Mesothelial cell of epicardium (in vitro differentiated cells): ENCODE measurements around the gene INO80E. TPM values are rescaled to one million over a fixed set of nuclear protein-coding genes. Genes with fewer than 3 reads are reported as not detected.
A peak's percentile ranks its signal among the peaks of the same experiment; 100 is the strongest.

Experiments
- DNase-seq, 2 experiments: peaks; one replicate each; pipeline ENCODE4 v3.0.0; 2021; ENCODE audit warnings: low spot score in 2 of 2; ENCODE audit not compliant: unreplicated experiment in 2 of 2
- H3K27ac Mint-ChIP-seq: 2 replicates; pipeline ENCODE4 v1.8.0; 2021; ENCODE audit warnings: mixed read lengths
- H3K27me3 Mint-ChIP-seq: 2 replicates; pipeline ENCODE4 v1.8.0; 2021; ENCODE audit warnings: low read depth, mixed read lengths
- H3K36me3 Mint-ChIP-seq: 2 replicates; pipeline ENCODE4 v1.8.0; 2021; ENCODE audit warnings: mixed read lengths
- H3K4me1 Mint-ChIP-seq: 2 replicates; pipeline ENCODE4 v1.8.0; 2021; ENCODE audit warnings: mixed read lengths
- H3K4me3 Mint-ChIP-seq: 2 replicates; pipeline ENCODE4 v1.8.0; 2021; ENCODE audit warnings: mild to moderate bottlenecking, moderate library complexity, mixed read lengths
- H3K9me3 Mint-ChIP-seq: 2 replicates; pipeline ENCODE4 v1.8.0; 2021; ENCODE audit warnings: mixed read lengths
- total RNA-seq: library from RNA; stranded (reverse); gene quantifications from 3 replicates; pipeline ENCODE4 v1.2.1, GENCODE V29; 2021
- TF ChIP-seq, protein P1 (sequence below): fragments of 200-600 bp; sonication (generic); IDR thresholded peaks from one replicate; pipeline ENCODE4 v1.5.0; 2021; ENCODE audit warnings: antibody characterized with exemption; ENCODE audit not compliant: unreplicated experiment

The INO80E gene
- total RNA-seq, 1 donor from 2014 or later: 62.9 TPM

DNA sequence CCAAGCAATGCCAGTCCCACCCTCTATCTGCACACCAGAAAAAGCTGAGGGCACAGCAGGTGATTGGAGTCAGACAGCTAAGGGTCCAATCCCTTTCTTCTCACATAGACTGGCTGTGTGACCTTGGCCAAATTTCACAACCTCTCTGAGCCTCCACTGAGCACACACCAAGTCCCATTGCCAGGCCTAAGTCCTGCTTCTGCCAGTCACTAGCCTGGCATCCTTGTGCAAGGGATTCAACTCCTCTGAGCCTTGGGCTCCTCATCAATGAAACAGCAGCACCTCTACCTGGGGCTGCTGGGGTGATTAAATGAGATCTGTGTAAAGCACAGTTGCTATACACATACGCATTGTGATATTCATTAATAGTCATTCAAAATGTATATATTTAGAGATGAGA is 50.5 kb downstream of the INO80E start:
- Mint-ChIP-seq H3K27ac (no peak overlapping the region), H3K36me3 (no peaks in the 10 kb centered on the region), H3K4me1 (no peaks in the 10 kb centered on the region), H3K4me3 (no peak overlapping the region), H3K9me3 (no peaks in the 10 kb centered on the region), H3K27me3 (peaks cover 4% of the 10 kb centered on the region)
- DNase-seq: no peak
- TF ChIP-seq, protein P1, sequence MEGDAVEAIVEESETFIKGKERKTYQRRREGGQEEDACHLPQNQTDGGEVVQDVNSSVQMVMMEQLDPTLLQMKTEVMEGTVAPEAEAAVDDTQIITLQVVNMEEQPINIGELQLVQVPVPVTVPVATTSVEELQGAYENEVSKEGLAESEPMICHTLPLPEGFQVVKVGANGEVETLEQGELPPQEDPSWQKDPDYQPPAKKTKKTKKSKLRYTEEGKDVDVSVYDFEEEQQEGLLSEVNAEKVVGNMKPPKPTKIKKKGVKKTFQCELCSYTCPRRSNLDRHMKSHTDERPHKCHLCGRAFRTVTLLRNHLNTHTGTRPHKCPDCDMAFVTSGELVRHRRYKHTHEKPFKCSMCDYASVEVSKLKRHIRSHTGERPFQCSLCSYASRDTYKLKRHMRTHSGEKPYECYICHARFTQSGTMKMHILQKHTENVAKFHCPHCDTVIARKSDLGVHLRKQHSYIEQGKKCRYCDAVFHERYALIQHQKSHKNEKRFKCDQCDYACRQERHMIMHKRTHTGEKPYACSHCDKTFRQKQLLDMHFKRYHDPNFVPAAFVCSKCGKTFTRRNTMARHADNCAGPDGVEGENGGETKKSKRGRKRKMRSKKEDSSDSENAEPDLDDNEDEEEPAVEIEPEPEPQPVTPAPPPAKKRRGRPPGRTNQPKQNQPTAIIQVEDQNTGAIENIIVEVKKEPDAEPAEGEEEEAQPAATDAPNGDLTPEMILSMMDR: no peak

DNA sequence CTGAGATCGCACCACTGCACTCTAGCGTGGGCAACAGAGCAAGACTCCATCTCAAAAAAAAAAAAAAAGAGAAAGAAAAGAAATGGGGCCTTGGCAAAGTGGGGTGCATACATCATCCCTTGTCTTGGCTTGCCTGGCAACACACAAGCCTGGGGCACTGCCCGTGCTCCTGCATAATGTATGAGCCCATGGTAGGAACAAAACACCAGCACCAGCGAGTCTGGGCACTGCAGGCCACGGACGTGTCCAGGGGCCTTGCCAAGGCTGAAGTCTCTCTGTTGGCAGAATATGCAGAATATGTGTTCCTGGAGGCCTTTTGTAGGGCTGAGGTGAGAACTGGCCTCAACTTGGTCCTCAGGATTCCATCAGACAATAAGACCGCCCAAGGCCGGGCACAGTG is 53.8 kb downstream of the INO80E start:
- Mint-ChIP-seq H3K4me1 (peaks cover 14% of the 10 kb centered on the region), H3K4me3 (no peak overlapping the region), H3K27me3 (peaks cover 2% of the 10 kb centered on the region), H3K9me3 (no peaks in the 10 kb centered on the region), H3K27ac (no peak overlapping the region), H3K36me3 (no peaks in the 10 kb centered on the region)
- TF ChIP-seq, protein P1: no peak
- no peak for DNase-seq

GRCh38 chr16:30051518-30051917 is 55.5 kb downstream of the INO80E start:
- peak overlapping the region; percentile 59 for H3K4me3 Mint-ChIP-seq
- no peaks in the 10 kb centered on the region for H3K27me3 Mint-ChIP-seq
- peak overlapping the region; percentile 75 for H3K27ac Mint-ChIP-seq
- TF ChIP-seq, protein P1: no peak
- H3K9me3 Mint-ChIP-seq: no peaks in the 10 kb centered on the region
- peaks cover 17% of the 10 kb centered on the region for H3K4me1 Mint-ChIP-seq
- no peak for DNase-seq
- H3K36me3 Mint-ChIP-seq: no peaks in the 10 kb centered on the region

DNA sequence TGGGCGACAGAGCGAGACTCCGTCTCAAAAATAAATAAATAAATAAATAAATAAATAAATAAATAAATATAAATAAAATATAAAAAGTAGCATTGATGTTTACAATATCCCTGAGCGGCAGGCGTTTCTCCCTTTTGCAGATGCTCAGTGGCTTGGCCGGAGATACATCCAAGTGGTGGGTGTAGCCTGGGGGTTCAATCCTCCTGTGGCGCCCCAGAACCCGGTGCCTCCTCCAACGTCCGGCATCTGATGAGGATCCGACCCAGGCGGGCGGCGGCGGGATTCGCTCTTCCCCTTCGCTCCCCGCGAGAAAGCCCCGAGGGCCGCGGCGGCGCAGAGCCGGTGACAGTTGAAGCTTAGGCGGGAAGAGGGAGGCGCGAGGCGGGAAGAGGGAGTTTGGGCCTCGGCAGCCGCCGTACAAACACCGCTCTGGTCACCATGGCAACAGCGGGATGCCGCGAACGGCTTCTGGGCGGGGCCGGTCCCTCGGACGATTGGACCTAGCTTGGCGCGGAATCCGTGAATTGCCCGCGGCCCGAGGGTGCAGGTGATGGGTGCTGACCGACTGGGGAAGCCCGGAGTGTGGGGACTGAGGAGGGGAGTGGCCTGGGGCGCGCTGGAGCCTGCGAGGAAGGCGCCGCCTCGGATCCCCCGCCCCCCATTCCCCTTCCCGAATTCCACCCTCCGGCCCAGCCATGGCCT is 56.8 kb downstream of the INO80E start:
- DNase-seq: peak; percentile 84 to 93
- peak overlapping the region; percentile 79 for H3K27ac Mint-ChIP-seq
- H3K4me1 Mint-ChIP-seq: peaks cover 17% of the 10 kb centered on the region
- TF ChIP-seq, protein P1: no peak
- no peaks in the 10 kb centered on the region for H3K36me3 Mint-ChIP-seq
- no peaks in the 10 kb centered on the region for H3K27me3 Mint-ChIP-seq
- H3K9me3 Mint-ChIP-seq: no peaks in the 10 kb centered on the region
- H3K4me3 Mint-ChIP-seq: peak overlapping the region; percentile 85

DNA sequence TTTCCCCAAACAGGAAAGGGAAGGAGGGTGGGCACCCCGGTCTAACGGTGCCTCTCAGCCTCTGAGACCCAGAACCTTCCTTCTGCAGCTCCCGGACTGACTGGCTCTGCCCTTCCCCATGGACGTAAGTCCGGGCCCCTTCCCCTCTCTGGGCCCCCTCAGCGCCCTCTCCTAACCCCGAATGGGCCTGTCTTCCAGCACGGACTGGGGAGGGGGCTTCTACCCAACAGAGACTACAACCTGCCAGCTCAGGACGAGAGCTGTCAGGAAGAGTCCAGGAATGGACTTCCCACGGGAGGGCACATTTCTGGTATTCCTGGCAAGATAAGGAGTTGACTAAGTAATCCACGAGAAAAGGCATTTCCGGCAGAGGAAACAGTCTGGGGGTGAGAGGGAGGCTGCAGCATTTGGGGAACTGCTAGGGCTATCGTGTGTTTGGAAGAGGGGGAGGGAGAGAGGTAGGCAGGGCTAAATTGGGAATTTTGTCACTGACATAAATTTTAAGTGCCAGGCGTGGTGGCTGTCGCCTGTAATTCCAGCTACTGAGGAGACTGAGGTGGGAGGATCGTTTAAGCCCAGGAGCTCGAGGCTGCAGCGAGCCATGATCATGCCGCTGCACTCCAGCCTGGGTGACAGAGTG is 57.5 kb downstream of the INO80E start:
- TF ChIP-seq, protein P1: no peak
- Mint-ChIP-seq H3K4me1 (peaks cover 17% of the 10 kb centered on the region), H3K27ac (peak overlapping the region; percentile 92), H3K4me3 (peak overlapping the region; percentile 85), H3K27me3 (no peaks in the 10 kb centered on the region), H3K9me3 (no peaks in the 10 kb centered on the region), H3K36me3 (no peaks in the 10 kb centered on the region)
- DNase-seq: no peak
